GM23338 (cell line): ENCODE measurements around the gene COBLL1.

ENCODE experiments used
- CREB1 ChIP-seq: fragments of 250-450 bp; sonication (Bioruptor Pico); IDR thresholded peaks from 2 replicates; pipeline ENCODE4 v1.5.0; 2020; ENCODE audit warnings: low read depth, mild to moderate bottlenecking, moderate library complexity
- EZH2 ChIP-seq: fragments of 200-600 bp; sonication (generic); IDR thresholded peaks from one replicate; pipeline ENCODE4 v1.8.0; 2017; ENCODE audit warnings: antibody characterized with exemption, mild to moderate bottlenecking, low read depth; ENCODE audit not compliant: unreplicated experiment
- EZH2phosphoT487 ChIP-seq: fragments of 200-600 bp; sonication (generic); IDR thresholded peaks from one replicate; pipeline ENCODE4 v1.8.1; 2018; ENCODE audit warnings: antibody characterized with exemption; ENCODE audit not compliant: unreplicated experiment
- JUNB ChIP-seq: IDR thresholded peaks from one replicate; pipeline ENCODE4 v1.6.1; 2016; ENCODE audit warnings: antibody characterized with exemption; ENCODE audit not compliant: unreplicated experiment
- POLR2AphosphoS5 ChIP-seq: IDR thresholded peaks from 2 replicates; pipeline ENCODE4 v1.6.1; 2016; ENCODE audit warnings: antibody characterized with exemption, low read depth
- TF ChIP-seq, protein P1 (sequence below), 2 experiments: fragments of 200-600 bp in 1 of 2; sonication (generic) in 1 of 2; conservative IDR thresholded peaks; 2 replicates each; pipeline versions ENCODE4 v1.5.1 to v1.6.1; 2016 to 2017; ENCODE audit warnings: antibody characterized with exemption in 2 of 2, low read depth in 2 of 2, mild to moderate bottlenecking in 2 of 2, moderate library complexity in 1 of 2
- TF ChIP-seq, protein P2 (sequence below): fragments of 250-450 bp; sonication (Bioruptor Pico); IDR thresholded peaks from 2 replicates; pipeline ENCODE4 v1.5.0; 2020; ENCODE audit warnings: mild to moderate bottlenecking, moderate library complexity
- TF ChIP-seq, protein P3 (sequence below): IDR thresholded peaks from one replicate; pipeline ENCODE4 v1.6.1; 2018; ENCODE audit warnings: antibody characterized with exemption; ENCODE audit not compliant: unreplicated experiment

DNA sequence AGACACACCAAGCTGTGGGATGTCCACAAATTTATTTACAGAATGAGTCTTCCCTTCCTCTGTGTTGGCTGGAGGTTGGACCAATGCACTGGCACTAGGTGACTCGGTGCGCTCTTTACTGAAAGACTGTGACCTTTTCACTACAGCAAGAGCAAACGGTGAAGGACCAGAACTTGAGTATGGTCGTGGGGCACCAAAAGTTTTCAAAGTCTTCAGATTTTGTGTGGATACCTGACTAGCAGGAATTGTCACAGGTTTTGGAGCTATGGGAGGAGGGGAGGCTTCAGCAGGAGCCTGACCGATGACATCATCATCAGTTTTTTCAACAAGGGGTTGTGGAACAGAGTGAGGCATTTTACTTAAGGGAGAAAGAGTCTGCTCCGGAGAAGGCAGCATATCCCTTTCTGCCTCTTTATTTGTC is 147.3 kb downstream of the COBLL1 start:
- TF ChIP-seq, protein P1, sequence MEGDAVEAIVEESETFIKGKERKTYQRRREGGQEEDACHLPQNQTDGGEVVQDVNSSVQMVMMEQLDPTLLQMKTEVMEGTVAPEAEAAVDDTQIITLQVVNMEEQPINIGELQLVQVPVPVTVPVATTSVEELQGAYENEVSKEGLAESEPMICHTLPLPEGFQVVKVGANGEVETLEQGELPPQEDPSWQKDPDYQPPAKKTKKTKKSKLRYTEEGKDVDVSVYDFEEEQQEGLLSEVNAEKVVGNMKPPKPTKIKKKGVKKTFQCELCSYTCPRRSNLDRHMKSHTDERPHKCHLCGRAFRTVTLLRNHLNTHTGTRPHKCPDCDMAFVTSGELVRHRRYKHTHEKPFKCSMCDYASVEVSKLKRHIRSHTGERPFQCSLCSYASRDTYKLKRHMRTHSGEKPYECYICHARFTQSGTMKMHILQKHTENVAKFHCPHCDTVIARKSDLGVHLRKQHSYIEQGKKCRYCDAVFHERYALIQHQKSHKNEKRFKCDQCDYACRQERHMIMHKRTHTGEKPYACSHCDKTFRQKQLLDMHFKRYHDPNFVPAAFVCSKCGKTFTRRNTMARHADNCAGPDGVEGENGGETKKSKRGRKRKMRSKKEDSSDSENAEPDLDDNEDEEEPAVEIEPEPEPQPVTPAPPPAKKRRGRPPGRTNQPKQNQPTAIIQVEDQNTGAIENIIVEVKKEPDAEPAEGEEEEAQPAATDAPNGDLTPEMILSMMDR (conservative IDR thresholded peaks at IDR 0.05; ENCODE audit: low read depth in 2 of 2): no peak
- no peak for TF ChIP-seq POLR2AphosphoS5
- TF ChIP-seq EZH2: no peak
- no peak for TF ChIP-seq JUNB
- TF ChIP-seq, protein P2, sequence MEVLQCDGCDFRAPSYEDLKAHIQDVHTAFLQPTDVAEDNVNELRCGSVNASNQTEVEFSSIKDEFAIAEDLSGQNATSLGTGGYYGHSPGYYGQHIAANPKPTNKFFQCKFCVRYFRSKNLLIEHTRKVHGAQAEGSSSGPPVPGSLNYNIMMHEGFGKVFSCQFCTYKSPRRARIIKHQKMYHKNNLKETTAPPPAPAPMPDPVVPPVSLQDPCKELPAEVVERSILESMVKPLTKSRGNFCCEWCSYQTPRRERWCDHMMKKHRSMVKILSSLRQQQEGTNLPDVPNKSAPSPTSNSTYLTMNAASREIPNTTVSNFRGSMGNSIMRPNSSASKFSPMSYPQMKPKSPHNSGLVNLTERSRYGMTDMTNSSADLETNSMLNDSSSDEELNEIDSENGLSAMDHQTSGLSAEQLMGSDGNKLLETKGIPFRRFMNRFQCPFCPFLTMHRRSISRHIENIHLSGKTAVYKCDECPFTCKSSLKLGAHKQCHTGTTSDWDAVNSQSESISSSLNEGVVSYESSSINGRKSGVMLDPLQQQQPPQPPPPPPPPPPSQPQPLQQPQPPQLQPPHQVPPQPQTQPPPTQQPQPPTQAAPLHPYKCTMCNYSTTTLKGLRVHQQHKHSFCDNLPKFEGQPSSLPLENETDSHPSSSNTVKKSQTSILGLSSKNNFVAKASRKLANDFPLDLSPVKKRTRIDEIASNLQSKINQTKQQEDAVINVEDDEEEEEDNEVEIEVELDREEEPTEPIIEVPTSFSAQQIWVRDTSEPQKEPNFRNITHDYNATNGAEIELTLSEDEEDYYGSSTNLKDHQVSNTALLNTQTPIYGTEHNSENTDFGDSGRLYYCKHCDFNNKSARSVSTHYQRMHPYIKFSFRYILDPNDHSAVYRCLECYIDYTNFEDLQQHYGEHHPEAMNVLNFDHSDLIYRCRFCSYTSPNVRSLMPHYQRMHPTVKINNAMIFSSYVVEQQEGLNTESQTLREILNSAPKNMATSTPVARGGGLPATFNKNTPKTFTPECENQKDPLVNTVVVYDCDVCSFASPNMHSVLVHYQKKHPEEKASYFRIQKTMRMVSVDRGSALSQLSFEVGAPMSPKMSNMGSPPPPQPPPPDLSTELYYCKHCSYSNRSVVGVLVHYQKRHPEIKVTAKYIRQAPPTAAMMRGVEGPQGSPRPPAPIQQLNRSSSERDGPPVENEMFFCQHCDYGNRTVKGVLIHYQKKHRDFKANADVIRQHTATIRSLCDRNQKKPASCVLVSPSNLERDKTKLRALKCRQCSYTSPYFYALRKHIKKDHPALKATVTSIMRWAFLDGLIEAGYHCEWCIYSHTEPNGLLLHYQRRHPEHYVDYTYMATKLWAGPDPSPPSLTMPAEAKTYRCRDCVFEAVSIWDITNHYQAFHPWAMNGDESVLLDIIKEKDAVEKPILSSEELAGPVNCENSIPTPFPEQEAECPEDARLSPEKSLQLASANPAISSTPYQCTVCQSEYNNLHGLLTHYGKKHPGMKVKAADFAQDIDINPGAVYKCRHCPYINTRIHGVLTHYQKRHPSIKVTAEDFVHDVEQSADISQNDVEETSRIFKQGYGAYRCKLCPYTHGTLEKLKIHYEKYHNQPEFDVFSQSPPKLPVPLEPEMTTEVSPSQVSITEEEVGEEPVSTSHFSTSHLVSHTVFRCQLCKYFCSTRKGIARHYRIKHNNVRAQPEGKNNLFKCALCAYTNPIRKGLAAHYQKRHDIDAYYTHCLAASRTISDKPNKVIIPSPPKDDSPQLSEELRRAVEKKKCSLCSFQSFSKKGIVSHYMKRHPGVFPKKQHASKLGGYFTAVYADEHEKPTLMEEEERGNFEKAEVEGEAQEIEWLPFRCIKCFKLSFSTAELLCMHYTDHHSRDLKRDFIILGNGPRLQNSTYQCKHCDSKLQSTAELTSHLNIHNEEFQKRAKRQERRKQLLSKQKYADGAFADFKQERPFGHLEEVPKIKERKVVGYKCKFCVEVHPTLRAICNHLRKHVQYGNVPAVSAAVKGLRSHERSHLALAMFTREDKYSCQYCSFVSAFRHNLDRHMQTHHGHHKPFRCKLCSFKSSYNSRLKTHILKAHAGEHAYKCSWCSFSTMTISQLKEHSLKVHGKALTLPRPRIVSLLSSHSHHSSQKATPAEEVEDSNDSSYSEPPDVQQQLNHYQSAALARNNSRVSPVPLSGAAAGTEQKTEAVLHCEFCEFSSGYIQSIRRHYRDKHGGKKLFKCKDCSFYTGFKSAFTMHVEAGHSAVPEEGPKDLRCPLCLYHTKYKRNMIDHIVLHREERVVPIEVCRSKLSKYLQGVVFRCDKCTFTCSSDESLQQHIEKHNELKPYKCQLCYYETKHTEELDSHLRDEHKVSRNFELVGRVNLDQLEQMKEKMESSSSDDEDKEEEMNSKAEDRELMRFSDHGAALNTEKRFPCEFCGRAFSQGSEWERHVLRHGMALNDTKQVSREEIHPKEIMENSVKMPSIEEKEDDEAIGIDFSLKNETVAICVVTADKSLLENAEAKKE: no peak
- TF ChIP-seq CREB1: no peak
- TF ChIP-seq, protein P3, sequence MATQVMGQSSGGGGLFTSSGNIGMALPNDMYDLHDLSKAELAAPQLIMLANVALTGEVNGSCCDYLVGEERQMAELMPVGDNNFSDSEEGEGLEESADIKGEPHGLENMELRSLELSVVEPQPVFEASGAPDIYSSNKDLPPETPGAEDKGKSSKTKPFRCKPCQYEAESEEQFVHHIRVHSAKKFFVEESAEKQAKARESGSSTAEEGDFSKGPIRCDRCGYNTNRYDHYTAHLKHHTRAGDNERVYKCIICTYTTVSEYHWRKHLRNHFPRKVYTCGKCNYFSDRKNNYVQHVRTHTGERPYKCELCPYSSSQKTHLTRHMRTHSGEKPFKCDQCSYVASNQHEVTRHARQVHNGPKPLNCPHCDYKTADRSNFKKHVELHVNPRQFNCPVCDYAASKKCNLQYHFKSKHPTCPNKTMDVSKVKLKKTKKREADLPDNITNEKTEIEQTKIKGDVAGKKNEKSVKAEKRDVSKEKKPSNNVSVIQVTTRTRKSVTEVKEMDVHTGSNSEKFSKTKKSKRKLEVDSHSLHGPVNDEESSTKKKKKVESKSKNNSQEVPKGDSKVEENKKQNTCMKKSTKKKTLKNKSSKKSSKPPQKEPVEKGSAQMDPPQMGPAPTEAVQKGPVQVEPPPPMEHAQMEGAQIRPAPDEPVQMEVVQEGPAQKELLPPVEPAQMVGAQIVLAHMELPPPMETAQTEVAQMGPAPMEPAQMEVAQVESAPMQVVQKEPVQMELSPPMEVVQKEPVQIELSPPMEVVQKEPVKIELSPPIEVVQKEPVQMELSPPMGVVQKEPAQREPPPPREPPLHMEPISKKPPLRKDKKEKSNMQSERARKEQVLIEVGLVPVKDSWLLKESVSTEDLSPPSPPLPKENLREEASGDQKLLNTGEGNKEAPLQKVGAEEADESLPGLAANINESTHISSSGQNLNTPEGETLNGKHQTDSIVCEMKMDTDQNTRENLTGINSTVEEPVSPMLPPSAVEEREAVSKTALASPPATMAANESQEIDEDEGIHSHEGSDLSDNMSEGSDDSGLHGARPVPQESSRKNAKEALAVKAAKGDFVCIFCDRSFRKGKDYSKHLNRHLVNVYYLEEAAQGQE: no peak
- TF ChIP-seq EZH2phosphoT487: no peak
